NCI-H146 treated with DMSO at 0.1 percent for 48 hours (cell line): ENCODE data around the gene LIN9.

Source experiments
- DNase-seq: peaks from one replicate; lab custom pipeline; 2025; ENCODE audit not compliant: unreplicated experiment; lab: John Stamatoyannopoulos, UW

The LIN9 gene

DNA sequence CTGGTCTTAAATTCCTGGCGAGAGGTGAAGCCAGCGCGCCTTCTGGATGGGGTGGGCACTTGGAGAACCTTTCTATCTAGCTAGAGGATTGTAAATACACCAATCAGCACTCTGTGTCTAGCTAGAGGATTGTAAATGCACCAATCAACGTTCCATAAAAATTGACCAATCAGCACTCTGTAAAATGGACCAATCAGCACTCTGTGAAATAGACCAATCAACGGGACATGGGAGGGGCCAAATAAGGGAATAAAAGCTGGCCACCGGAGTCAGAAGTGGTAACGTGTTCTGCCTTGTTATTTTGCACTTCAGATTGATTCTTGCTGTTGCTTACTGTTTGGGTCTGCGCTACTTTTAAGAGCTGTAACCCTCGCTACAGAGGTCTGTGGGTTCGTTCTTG lies 12.0 kb upstream of the LIN9 start:
- no peak for DNase-seq

DNA sequence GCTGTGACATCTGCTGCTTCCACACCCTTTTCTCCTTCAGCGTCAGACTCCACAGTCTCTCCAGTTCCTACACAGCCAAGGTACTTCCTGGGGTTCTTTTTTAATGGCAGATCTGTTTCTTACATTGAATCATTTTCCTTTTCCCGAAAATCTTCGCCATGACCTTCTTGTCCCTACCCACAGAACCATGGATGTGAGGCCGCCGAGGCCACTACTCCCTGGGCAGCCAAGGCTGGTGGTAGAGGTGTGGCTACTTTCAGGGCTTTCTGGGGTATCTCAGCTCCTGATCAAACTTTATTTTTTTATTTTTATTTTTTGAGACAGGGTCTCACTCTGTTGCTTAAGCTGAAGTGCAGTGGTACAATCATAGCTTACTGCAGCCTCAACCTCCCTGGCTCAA lies 9.5 kb upstream of the LIN9 start:
- DNase-seq: no peak

- no peak for DNase-seq
Measured at GRCh38 chr1:226314055-226314454, 5.1 kb upstream of the LIN9 start.

- DNase-seq: no peak
Measured at GRCh38 chr1:226312065-226312464, 3.1 kb upstream of the LIN9 start.

- DNase-seq: no peak
Measured at GRCh38 chr1:226311376-226311775, 2.4 kb upstream of the LIN9 start.

GRCh38 chr1:226310637-226311195 lies 1.8 kb upstream of the LIN9 start:
- no peak for DNase-seq

DNA sequence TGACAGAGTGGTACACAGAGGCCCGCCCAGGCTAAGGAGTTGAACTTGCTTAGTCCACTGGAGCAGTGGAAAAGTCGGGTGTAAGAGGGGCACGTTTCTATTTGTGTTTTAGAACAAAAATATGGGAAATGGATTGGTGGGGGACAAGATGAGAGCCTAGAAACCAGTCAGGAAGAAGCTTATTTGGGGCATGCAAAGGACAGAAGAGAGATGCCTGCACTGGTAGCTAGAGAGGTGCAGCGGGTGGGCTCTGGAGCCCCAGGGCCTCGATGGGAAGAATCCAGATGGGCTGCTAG lies 1.2 kb upstream of the LIN9 start:
- DNase-seq: no peak

GRCh38 chr1:226309398-226310244 lies 657 bp upstream of the LIN9 start:
- no peak for DNase-seq

- DNase-seq: no peak
Measured at GRCh38 chr1:226308166-226308722, 720 bp downstream of the LIN9 start.

DNA sequence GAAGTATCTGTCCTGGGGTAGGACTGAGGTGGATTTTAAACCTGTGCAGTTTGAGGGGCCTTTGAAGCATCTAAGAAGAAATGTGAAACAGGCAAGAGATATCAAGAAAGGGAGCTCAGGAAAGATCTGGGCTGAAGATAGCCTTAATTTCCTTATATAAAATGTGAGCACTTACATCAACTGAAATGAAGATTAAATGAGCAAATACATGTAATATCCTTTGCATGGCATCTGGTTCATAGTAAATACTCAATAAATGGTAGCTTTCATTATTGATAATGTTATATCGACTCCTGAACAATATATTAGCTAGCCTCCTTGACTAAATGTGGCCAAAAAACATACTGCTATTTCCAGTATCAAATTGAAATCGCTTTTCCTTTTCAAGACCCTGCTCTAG lies 2.5 kb downstream of the LIN9 start:
- DNase-seq: no peak

DNA sequence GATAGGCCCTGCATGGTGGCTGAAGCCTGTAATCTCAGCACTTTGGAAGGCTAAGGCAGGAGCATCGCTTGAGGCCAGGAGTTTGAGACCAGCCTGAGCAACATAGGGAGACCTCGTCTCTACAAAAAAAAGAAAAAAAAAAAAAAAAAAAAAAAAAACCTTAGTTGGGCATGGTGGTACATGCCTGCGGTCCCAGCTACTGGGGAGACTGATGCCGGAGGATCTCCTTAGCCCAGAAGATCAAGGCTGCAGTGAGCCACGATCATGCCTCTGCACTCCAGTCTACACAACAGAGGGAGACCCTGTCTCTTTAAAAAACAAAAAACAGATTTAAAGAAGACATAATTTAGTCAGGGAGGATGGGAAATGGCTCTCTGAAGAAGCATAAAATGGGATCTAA lies 3.8 kb downstream of the LIN9 start:
- DNase-seq: no peak

- no peak for DNase-seq
Measured at GRCh38 chr1:226304291-226304955, 4.5 kb downstream of the LIN9 start.

GRCh38 chr1:226302731-226303130 lies 6.2 kb downstream of the LIN9 start:
- DNase-seq: no peak

- no peak for DNase-seq
Measured at GRCh38 chr1:226296911-226297310, 12.1 kb downstream of the LIN9 start.

GRCh38 chr1:226293553-226293920 lies 15.4 kb downstream of the LIN9 start:
- no peak for DNase-seq

DNA sequence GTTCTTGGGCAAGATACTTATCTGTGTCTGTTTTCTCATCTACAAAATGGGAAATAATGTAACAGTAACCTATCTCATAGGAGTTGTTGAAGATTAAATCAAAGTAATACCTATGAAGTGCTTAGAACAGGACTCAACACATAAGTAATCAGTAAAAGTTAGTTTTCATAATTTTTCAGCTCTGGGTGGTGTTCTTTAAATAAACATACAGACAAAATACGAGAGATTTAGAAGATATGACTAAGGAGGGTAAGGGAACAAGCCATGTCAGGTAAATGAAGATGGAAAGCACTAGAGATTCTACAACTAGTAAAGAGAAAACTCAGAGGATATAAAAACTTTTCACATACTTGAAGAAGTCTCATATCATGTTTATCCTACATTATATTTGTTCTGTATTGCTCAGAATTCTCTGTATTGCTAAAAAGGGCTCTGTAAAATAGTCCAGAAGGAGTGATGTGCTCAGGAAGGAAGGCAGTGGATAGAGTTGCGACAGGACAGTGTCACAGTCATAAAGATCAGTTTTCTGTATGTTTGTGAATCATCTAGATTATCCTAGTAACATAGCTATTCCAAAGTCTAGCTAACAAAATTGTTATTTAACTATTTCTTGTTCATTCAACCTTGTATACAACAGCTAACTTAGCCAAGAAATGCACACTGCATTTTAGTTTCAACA lies 16.0 kb downstream of the LIN9 start:
- DNase-seq: no peak

- no peak for DNase-seq
Measured at GRCh38 chr1:226287587-226287986, 21.4 kb downstream of the LIN9 start.

DNA sequence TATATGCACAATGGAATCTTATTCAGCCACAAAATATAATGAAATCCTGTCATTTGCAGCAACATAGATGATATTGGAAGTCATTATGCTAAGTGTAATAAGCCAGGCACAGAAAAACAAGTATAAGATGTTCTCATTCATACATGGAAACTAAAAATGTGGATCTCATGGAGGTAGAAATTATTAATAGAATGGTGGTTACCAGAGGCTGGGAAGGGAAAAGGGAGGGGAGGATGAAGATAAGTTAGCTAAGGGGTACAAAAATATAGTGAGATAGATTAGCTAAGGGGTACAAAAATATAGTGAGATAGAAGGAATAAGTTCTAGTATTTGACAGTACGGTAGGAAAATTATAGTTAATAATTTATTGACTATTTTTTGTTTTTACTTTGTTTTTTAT lies 27.9 kb downstream of the LIN9 start:
- no peak for DNase-seq

GRCh38 chr1:226279498-226279897 lies 29.5 kb downstream of the LIN9 start:
- DNase-seq: no peak

GRCh38 chr1:226277897-226278296 lies 31.1 kb downstream of the LIN9 start:
- no peak for DNase-seq

- no peak for DNase-seq
Measured at GRCh38 chr1:226276987-226277386, 32.0 kb downstream of the LIN9 start.
